Upper lobe of left lung (tissue), 4 donors: ENCODE results near the gene TNS1.

Experiments used
- CTCF ChIP-seq, 6 experiments: fragments of 450-650 bp in 4 of 6; fragments of 200-600 bp in 2 of 6; sonication (generic) in 2 of 6; IDR thresholded peaks; one replicate each; pipeline ENCODE4 v1.5.1; 2016 to 2019; ENCODE audit warnings: antibody characterized with exemption in 6 of 6
- EP300 ChIP-seq, 4 donors: sonication (generic); formaldehyde crosslinking; IDR thresholded peaks; one replicate each; pipeline ENCODE4 v1.5.1; 2017; ENCODE audit warnings: antibody characterized with exemption in 4 of 4, control low read depth in 2 of 4
- POLR2A ChIP-seq, 4 donors: fragments of 450-650 bp; IDR thresholded peaks; one replicate each; pipeline ENCODE4 v1.5.1; 2016 to 2017; ENCODE audit warnings: antibody characterized with exemption in 4 of 4, mild to moderate bottlenecking in 2 of 4
- POLR2AphosphoS5 ChIP-seq, 2 donors: sonication (generic); formaldehyde crosslinking; IDR thresholded peaks; one replicate each; pipeline ENCODE4 v1.5.1; 2017; ENCODE audit warnings: antibody characterized with exemption in 2 of 2

- TF ChIP-seq CTCF (IDR thresholded peaks at IDR 0.05): no peak
- TF ChIP-seq POLR2A (IDR thresholded peaks at IDR 0.05): no peak
- TF ChIP-seq EP300 (IDR thresholded peaks at IDR 0.05): no peak
- TF ChIP-seq POLR2AphosphoS5 (IDR thresholded peaks at IDR 0.05): no peak
These were observed 8.0 kb downstream of the TNS1 start for GRCh38 chr2:217994776-217995274.
